ENCODE measurements around the gene NKAIN2. TPM values are rescaled to one million over a fixed set of nuclear protein-coding genes. Genes with fewer than 3 reads are reported as not detected.

NKAIN2 gene
- polyA plus RNA-seq, 4 donors: 15.4 to 31.2 (median 23.4) TPM

GRCh38 chr6:124780623-124781022 is 977.0 kb downstream of the NKAIN2 start:
- no peak for DNase-seq (ENCODE audit: low read depth in 4 of 4, low spot score in 2 of 4)

- no peak for DNase-seq (ENCODE audit: low read depth in 4 of 4, low spot score in 2 of 4)
Measured at GRCh38 chr6:124783344-124783743, 979.7 kb downstream of the NKAIN2 start.

- DNase-seq (ENCODE audit: low read depth in 4 of 4, low spot score in 2 of 4): no peak
Measured at GRCh38 chr6:124791156-124791555, 987.5 kb downstream of the NKAIN2 start.

- no peak for DNase-seq (ENCODE audit: low read depth in 4 of 4, low spot score in 2 of 4)
Measured at GRCh38 chr6:124792386-124792785, 988.7 kb downstream of the NKAIN2 start.

- no peak for DNase-seq (ENCODE audit: low read depth in 4 of 4, low spot score in 2 of 4)
Measured at GRCh38 chr6:124793398-124793797, 989.7 kb downstream of the NKAIN2 start.

GRCh38 chr6:124795643-124796463 is 992.2 kb downstream of the NKAIN2 start:
- no peak for DNase-seq (ENCODE audit: low read depth in 4 of 4, low spot score in 2 of 4)

GRCh38 chr6:124796464-124796970 is 992.9 kb downstream of the NKAIN2 start:
- DNase-seq (ENCODE audit: low read depth in 4 of 4, low spot score in 2 of 4): no peak

GRCh38 chr6:124797224-124797623 is 993.6 kb downstream of the NKAIN2 start:
- no peak for DNase-seq (ENCODE audit: low read depth in 4 of 4, low spot score in 2 of 4)

GRCh38 chr6:124798942-124799496 is 995.4 kb downstream of the NKAIN2 start:
- no peak for DNase-seq (ENCODE audit: low read depth in 4 of 4, low spot score in 2 of 4)

- no peak for DNase-seq (ENCODE audit: low read depth in 4 of 4, low spot score in 2 of 4)
Measured at GRCh38 chr6:124799638-124800037, 996.0 kb downstream of the NKAIN2 start.

GRCh38 chr6:124800222-124800621 is 996.6 kb downstream of the NKAIN2 start:
- no peak for DNase-seq (ENCODE audit: low read depth in 4 of 4, low spot score in 2 of 4)

GRCh38 chr6:124812067-124812466 is 1008.4 kb downstream of the NKAIN2 start:
- DNase-seq (ENCODE audit: low read depth in 4 of 4, low spot score in 2 of 4): no peak

- DNase-seq (ENCODE audit: low read depth in 4 of 4, low spot score in 2 of 4): no peak
Measured at GRCh38 chr6:124819346-124819745, 1015.7 kb downstream of the NKAIN2 start.

GRCh38 chr6:124822204-124822613 is 1018.5 kb downstream of the NKAIN2 start:
- DNase-seq (ENCODE audit: low read depth in 4 of 4, low spot score in 2 of 4): no peak

GRCh38 chr6:124822721-124823120 is 1019.1 kb downstream of the NKAIN2 start:
- no peak for DNase-seq (ENCODE audit: low read depth in 4 of 4, low spot score in 2 of 4)

GRCh38 chr6:124823240-124824111 is 1019.8 kb downstream of the NKAIN2 start:
- peak; percentile 45 to 63 (median 50) for DNase-seq (ENCODE audit: low read depth in 4 of 4, low spot score in 2 of 4)

GRCh38 chr6:124825564-124825963 is 1021.9 kb downstream of the NKAIN2 start:
- no peak for DNase-seq (ENCODE audit: low read depth in 4 of 4, low spot score in 2 of 4)

- no peak for DNase-seq (ENCODE audit: low read depth in 4 of 4, low spot score in 2 of 4)
Measured at GRCh38 chr6:124829822-124830221, 1026.2 kb downstream of the NKAIN2 start.

GRCh38 chr6:124830506-124830905 is 1026.8 kb downstream of the NKAIN2 start:
- no peak for DNase-seq (ENCODE audit: low read depth in 4 of 4, low spot score in 2 of 4)

- DNase-seq (ENCODE audit: low read depth in 4 of 4, low spot score in 2 of 4): no peak
Measured at GRCh38 chr6:124854338-124854922, 1050.8 kb downstream of the NKAIN2 start.

GRCh38 chr6:124857746-124858145 is 1054.1 kb downstream of the NKAIN2 start:
- no peak for DNase-seq (ENCODE audit: low read depth in 4 of 4, low spot score in 2 of 4)
